Stimulated activated CD4-positive, alpha-beta T cell treated with anti-CD3 and anti-CD28 coated beads, Interleukin-1b, Interleukin-23, amount 100 ng/mL, for 1 hour (primary cell): ENCODE results near the gene PLCG1.
A peak's percentile ranks its signal among the peaks of the same experiment; 100 is the strongest.
"Not testable (repeated sequence)": the region's sequence is repeated elsewhere in the genome, so short reads cannot be mapped to it uniquely, and the experiment has no call there.

ENCODE experiments used
- DNase-seq, 2 donors: peaks; one replicate each; pipeline ENCODE4 v3.0.0-alpha.2; 2020; ENCODE audit warnings: low read depth in 2 of 2

PLCG1 gene

DNA sequence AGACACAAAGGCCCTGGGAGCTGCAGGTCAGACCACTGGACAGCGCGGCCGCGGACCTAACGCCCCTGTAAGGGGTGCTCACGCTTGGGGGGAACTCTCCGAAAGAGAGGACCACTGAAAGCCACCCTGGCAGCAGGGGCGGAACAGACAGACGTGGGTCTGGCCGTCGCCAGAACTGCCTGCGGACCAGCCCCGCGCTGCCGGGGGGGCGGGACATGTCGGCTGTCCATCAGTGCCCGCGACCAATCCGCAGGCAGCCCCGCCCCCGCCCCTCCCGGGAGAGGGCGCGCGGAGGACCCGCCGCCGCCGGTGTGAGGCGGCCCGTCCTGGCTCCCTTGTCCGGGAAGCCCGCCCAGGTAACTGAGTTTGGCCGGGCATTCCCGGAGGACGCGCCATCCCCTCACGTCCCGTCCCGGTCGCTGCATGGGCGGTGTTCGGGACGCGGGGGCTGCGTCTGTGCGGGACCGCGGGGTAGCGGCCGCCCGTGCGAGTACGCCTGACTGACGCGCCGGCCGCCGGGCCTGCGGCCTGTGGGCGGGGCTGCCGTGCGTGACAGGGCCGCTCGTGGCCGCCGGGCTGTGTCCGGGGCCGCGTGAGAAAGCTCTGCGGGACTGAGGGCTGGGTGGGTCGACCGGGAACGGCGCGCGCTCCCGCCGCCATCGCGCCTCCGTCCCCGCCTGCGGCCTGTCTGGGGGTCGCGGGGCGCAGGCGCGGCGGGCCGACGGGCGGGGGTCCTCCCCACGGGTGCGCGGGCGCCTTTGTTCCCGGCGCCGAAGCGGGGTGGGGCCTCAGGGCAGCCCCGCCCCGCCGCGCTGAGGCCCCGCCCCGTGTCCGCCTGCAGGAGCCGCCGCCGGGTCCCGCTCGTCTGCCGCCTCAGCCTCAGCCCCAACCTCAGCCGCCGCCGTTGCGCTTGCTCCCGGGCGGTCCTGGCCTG lies at the start of gene PLCG1:
PLCG1 (plus strand) TSS at position 864 of the 934 bp plus-strand sequence. CDS start 99 bp downstream, outside the sequence.
- DNase-seq, result peak; percentile 55 to 77

DNA sequence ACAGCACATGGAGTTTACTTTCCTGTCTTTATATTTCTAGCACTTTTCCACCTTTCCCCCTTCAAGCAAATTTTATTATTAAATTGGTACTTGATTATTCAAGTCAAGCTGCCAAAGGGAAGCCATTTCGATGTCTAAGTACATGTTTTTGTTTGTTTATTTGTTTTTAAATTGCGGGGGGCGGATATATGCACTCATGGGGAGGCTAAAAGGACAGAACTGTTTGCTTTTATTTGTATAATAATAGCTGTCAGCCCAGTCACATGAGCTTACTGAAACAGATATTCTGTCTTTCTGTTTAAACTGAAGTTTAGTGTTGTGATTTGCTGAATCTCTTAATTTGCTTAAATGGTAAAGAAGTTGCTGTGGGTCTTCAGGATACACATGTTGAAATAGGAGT lies 49.6 kb upstream of the PLCG1 start:
- DNase-seq, result no peak

DNA sequence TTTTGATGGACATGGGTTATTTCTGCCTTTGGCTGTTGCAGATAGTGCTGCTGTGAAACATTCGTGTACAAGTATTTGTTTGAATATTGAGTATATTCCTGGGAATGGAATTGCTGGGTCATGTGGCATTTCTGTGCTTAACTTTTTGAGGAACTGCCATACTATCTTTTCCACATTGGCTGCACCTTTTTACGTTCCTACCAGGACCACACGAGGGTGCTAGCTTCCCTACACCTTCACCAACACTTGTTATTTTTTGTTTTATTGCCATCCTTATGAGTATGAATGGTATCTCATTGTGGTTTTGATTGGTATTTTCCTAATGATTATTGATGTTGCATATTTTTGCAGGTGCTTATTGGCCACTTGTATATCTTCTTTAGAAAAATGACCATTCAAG lies 47.8 kb upstream of the PLCG1 start:
- DNase-seq, result no peak

DNA sequence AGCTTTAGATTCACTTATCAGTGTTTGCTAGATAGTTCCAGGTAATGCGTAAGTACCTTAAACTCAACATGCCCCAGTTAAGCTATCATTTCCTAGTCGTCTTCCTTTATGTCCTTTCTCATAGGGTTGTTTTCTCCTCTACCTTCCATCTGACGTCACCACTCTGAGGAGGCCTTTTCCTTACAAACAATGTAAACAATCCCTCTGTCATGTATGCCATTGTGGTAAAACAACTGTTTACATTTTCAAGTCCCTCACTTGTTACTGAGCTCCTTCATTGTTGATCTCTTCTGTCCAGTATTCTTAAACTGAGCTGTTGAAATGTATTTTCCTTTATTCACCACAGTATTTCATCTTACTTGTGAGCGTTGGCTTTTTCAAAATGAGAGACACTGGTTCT lies 45.4 kb upstream of the PLCG1 start:
- DNase-seq, result no peak

DNA sequence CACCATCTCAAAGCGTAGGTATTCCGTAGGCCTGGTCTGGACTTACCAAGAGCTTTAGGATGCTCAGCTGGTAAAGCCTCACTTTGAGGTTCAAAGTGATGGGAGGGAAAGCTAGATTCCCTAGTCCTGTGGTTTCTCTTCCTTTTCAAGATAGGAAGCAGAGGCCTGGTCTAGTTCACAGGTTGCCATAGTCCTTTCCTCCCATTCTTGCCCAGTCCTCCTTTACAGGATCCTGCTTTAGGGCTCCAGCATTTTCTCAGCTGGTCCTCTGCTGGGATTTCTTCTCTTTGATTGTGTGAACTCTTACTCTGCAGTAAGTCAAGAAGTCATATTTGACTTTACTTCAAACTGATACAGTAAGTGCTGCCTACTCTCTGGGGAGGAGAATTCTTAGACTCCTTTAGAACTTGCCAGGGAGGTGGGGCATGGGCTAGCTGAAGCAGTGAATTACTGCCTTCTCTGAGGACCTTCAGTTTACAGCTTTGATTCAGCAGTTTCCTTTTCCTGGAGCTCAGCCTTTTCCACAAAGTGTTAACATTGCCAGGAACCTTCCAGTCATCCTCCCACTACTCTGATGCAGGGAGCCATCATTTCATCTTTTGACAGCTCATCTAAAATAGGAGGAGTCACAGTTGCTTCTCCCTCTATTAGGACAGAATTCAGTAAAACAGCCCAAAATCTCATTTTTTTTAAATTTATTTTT lies 42.8 kb upstream of the PLCG1 start:
- no peak for DNase-seq

DNA sequence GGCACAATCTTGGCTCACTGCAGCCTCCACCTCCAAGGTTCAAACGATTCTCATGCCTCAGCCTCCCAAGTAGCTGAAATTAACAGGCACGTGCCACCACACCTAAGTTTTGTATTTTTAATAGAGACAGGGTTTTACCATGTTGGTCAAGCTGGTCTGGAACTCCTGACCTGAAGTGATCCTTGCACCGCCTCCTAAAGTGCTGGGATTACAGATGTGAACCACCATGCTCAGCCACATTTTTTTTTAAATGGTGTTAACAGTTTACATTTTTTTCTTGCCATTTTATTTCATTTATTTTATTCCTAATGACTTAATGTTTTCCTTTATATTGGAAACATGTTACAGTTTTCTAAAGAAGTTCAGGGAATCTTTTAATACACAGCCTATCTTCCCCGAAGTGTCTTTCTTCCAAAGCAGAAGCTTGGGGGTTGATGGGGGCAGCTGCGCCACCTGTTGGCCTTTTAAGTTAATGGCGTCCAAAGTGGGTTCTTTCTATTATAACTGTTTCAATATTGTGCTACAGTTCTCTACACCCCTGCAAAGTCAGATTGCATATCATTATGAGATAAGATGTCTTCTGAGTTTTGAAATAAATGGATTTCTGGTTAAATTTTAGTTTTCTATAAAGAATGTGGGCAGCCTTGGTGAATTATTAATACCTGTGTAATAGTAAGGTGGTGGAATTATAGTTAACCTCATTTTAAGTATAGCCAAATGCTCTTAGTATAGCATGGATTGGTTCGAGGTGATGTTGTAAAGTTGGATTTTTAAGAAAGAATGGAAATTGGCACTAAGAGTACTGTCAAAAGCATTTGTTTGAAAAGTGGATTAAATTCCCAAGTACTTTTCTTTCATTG lies 42.0 kb upstream of the PLCG1 start:
- DNase-seq, result peak; percentile 22 to 27

DNA sequence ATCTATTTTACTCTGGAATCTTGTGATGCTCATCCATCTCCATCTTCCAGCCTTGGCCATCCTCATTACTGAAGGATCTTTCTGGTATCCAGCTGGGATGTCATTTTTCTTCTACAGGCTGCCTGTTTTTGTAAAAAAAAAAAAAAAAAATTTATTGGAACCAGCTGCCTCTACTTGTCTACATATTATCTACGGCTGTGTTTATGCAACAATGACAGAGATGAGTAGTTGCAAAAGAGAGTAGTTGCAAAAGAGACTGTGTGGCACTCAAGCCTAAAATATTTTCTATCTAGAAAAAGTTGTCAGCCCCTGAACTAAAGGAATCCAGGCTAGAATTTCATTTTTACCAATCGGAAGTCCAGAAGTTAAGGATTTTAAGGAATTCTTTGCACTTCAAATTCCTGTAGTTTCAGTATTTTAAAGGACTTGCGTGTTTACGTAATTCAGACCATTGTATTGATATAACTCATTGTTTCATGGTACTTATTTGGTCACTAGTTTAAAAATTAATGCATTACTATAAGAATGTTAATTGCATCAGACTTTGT lies 38.6 kb upstream of the PLCG1 start:
- DNase-seq, result no peak

DNA sequence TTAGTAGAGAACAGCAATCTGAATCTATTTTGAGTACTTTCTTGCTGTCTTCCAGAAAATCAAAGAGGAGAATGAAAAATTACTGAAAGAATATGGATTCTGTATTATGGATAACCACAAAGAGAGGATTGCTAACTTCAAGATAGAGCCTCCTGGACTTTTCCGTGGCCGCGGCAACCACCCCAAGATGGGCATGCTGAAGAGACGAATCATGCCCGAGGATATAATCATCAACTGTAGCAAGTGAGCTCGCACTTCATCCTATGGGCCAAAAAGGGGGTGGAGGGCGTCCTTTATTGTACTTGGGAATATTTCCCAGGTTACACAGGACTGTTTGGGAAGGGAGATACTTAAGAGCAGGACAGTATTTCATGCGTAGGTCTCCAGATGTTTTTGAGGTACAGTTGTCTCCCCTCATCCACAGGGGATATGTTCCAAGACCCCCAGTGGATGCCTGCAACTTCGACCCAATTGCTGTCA lies 37.3 kb upstream of the PLCG1 start:
- no peak for DNase-seq

DNA sequence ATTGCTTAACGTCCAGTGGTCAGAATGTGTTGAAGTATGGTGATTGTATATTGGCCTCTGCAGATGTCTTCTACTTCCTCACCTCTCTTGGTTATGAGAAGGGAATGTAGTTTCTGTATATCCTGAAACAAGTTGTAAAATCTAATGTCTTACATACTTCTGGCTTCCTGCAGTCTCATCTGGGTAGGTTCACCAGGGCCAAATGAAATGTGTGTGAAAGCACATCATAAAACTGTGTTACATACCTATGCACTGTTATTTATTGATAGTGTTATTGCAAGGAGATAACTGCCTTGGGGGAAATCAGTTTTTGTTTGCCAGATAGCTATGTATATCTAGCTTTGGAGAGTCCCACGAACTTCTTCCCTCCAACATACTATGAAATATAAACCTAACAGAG lies 35.7 kb upstream of the PLCG1 start:
- no peak for DNase-seq

DNA sequence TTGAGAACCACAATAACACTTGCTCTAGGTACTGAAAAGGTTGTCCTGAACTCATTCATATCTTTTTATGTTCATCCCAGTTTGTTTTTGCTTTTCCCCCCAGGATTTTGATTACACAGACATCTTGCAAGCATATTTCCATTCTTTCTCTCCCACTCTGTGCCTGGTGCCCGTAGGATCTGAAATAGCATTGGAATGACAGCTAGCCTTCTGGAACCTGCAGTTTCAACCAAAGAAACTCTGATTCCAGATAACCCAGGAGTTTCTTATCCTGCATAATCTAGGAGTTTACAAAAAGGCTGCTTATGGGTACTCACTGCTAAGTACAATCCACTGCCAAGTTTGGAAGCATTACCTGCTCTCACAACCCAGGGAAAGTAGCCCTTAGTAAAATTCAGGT lies 28.8 kb upstream of the PLCG1 start:
- DNase-seq, result no peak

DNA sequence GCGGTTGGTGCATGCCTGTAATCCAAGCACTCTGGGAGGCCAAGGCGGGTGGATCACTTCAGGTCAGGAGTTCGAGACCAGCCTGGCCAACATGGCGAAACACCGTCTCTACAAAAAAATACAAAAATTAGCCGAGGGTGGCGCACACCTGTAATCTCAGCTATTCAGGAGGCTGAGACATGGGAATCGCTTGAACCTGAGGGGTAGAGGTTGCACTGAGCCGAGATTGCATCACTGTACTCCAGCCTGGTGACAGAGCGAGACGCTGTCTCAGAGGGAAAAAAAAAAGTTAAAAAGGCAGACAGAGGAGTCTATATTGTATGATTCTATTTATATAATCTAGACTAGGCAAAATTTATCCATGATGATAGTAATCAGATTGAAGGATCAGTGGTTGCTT lies 27.3 kb upstream of the PLCG1 start:
- no peak for DNase-seq

DNA sequence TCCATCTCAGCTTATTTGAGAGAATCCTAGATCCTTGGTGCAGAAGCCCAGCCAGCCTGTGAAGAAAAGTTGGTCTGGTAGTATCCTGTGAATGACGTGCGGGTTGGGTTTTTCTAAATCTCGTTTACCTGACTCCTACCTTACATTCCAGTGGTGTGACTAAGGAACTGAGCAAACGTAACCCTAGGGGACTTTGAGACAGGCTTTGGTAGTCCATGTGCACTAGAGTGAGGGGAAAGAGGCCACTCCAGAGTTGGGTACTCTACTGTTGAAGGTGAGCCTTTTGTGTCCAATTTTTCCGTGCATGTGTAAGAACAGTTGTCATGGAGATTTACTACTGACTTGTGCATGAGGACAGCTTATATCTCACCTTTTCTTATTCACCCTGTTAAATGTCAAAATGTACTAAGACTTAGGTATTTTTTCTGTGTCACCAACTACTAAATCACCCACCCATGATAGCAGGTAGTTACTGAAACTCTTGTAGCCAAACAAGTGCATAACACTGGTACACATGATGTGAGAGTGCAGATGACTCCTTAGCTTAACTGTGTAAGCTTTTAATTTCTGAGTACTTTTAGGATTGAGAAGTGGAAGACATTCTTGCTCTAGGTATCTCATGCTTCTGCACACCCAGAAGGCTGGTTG lies 26.3 kb upstream of the PLCG1 start:
- no peak for DNase-seq

DNA sequence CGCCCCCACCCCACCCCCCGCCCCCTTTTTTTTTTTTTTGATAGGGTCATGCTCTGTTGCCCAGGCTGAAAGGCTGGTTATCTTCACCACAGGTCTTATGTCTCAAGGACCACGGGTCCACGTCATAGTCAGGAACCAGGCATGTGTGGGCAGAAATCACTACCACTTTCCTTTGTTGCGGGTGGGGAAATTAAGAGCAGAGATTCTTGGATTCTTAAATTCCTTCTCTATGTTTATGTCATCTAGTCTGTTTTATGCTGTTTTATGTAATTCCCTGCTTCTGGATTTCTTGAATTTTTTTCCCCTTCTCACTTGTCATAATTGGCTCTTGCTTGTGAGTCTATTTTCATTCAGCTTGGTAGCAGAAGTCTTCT lies 25.8 kb upstream of the PLCG1 start:
- DNase-seq, result no peak

DNA sequence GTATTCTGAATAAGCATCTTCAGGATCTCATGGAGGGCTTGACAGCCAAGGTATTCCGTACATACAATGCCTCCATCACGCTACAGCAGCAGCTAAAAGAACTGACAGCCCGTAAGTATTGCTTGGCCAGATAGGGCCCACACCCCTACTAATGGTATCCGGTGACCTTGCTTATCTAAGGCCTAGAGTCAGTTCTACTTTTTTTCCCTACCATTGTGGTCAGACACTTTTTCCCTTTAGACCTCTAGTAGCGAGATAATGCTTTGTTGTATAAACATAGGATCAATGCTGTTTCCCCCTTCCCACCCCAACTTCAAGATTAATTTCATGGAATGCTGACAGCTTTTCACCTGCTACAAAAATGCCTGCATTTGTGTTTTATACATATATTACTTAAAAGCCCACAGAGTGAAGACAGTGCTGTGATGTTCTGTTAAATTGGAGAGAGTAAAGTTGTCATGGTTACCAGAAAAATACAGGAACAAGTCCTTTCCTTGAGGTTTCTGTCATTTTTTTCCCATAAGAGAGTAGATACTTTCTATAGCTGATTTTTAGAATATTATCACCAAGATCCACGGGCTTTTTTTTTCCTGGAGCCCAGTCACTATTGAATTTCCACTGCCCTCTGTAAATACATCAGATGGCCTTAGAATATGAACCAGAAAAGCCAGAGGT lies 20.9 kb upstream of the PLCG1 start:
- DNase-seq, result no peak

DNA sequence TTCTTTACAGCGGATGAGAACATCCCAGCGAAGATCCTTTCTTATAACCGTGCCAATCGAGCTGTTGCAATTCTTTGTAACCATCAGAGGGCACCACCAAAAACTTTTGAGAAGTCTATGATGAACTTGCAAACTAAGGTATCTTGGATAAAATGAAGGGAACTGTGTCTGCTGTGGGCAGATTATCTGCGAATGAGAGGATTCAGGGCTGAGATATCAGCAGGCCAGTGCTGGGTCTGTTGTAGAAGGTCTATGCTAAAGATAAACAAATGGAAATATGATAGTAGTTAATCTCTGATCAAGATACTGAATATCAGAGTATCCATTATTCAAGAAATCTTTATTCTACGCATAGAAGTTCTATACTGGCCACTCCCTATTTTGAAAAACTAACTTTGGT lies 19.2 kb upstream of the PLCG1 start:
- not testable (repeated sequence) for DNase-seq

DNA sequence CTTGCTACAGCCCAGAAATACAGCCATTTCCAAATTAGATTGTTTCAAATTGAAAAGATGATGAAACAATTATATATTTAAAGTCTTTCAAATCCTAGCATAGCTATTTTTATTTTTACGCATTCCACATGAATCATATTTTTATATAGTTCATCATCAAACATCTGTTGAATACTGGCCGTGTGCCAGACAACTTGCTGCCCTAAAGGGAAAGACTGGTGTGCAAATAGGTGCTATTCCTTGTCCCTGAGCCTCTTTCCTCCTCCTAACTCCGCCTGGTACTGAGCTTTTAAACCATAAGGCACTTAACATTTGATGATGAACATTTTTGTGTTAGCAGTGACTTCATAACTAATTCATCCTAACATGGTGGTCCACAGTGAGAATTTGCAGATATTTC lies 18.7 kb upstream of the PLCG1 start:
- no peak for DNase-seq

DNA sequence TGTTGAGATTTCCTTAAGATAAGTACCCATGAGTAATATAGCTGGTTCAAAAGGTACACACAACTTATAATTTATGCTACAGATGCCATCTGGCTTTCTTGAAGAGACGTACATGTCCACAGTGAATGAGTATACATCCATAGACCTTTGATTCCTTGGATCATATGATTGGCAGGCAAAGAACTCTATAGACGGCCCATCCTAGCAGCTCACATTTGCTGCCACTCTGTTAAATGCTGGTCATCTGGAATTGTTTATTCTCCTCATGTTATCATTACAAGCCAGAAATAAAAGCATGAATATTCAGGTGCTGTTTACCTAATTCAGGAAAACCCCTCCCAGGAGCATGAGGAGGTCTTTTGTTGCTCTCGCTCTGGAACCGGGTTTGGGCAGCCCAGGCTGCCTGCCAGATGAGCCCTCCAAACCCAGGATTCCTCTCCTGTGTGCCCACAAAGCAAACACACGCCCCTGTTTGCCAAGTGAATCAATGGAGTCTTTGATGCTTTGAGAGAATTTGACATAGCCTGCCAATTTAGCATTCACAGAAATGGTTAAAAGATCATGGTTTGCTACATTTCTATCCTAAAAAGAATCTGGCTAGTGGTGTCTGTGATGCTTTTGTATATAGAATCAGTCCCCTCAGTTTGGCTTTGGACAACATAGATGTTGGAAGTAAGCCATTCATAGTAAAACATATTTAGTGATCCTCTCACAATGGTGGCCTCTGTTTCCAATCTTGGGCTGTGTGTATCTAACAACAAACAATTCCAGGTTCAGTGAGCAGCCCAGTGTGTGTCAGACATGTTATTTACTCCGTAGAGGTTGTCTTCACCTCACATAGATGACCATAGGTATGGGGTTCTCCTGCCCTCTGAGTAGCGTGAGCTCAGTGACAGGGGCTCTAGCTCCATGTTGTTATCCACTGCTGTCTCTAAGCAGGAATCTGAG lies 17.5 kb upstream of the PLCG1 start:
- DNase-seq, result no peak

DNA sequence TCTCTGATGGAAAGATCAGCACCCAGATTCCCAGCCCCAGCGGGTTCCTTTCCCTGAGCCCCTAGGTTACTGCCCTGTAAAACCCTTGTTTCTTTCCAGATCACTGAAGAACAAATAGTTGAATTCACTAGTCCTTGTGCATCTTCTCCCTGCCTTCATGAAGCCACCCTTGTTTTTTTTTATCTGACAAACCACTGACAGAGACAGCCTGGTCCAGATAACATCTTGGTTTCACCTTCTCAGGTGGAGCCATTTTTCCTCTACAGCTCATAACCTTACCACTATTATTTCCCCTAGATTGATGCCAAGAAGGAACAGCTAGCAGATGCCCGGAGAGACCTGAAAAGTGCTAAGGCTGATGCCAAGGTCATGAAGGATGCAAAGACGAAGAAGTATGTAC lies 15.9 kb upstream of the PLCG1 start:
- no peak for DNase-seq

DNA sequence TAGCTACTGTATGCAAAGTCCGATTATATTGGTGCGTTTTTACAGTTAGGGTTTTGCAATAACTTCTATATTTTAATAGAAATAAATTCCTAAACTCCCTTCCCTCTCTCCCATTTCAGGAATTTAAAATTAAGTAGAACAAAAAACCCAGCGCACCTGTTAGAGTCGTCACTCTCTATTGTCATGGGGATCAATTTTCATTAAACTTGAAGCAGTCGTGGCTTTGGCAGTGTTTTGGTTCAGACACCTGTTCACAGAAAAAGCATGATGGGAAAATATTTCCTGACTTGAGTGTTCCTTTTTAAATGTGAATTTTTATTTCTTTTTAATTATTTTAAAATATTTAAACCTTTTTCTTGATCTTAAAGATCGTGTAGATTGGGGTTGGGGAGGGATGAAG lies 13.7 kb upstream of the PLCG1 start:
- DNase-seq, result no peak
